Aortic smooth muscle cell (primary cell): ENCODE measurements around the gene PSMA3. TPM values are rescaled to one million over a fixed set of nuclear protein-coding genes. Genes with fewer than 3 reads are reported as not detected.

Source experiments
- total RNA-seq: library from RNA; depleted of rRNA; stranded (reverse); fragments of >200 nt; gene quantifications from 2 replicates; pipeline ENCODE4 v1.2.3, GENCODE V29; 2014

The PSMA3 gene
- total RNA-seq, result 71.7 and 79.8 TPM in 2 replicates

DNA sequence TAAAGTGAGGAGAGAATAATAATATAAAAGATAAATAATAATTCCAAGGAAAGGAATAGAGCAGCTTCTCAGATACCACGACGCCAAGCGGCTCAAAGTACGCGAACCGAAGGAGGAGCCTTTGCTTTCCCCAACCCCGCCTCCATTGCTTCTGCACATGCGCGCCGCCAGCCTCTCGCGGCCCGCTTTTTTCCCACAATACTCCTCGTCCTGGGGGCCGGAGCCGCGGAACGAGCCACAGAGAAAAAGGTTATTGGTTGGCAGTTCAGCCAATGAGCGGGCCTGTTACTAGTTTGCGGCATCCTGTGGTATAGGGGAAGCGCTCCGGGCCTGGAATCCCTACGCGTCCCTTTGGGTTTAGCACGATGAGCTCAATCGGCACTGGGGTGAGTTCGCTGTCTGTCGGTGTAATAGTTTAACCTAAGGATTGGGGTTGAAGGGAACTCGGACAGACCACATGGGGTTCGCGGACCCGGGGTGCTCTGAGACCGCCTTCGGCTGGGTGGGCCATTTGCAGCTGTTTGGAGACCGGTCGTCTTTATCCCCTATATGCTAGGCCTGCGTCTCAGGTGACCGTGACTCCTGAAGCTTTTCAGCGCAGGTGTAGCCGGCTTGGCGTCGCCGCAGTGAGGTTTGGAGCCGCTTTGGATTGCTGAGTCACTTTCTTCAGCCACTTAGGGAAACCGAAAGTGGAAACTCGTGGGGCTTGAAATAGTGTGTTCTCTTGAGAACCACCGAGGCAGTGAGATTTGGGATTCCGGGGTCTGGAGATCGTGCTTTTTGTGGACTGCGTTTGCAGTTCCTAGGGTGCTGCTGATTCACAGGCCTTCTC is at the start of gene PSMA3:
Gene PSMA3 (plus strand): TSS at position 288 of the 832 bp plus-strand sequence. CDS start 78 bp downstream, at position 366.

DNA sequence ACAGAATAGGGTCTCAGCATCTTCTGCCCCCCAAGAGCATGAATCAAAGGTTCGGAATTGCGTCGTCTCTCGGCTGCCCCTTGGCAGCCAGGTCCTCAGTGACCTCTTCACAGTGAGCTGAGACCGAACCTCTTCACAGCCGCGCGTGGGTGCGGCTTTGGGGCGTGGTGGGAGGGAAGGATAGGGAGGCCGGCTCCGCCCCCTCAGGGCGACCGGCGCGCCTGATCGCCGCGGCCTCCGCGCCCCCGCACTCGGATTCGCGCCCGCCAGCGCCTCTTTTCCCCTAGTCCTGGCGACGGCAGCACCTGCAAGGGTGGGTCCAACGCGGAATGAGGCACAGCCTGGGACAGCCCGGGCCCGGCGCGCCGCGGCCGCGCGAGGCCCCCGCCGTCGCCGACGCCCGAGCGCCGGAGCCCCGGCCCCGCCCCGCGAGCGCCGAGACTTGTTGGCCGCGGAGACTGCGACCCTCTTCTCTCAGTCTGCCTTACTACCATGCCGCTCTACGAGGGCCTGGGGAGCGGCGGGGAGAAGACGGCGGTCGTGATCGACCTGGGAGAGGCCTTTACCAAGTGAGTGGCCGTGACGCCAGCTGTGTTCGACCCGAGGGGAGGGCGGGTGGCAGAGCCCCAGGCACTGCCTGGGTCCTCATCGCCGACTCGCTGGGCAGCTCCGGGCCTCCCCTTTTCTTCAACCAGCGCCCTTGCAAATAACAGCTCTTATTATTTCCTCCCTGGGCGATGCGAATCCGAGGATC is 44.7 kb upstream of the PSMA3 start, which contains the start of gene ACTR10:
Gene ACTR10 (plus strand): TSS at position 424 of the 754 bp plus-strand sequence. CDS start 69 bp downstream, at position 493.

DNA sequence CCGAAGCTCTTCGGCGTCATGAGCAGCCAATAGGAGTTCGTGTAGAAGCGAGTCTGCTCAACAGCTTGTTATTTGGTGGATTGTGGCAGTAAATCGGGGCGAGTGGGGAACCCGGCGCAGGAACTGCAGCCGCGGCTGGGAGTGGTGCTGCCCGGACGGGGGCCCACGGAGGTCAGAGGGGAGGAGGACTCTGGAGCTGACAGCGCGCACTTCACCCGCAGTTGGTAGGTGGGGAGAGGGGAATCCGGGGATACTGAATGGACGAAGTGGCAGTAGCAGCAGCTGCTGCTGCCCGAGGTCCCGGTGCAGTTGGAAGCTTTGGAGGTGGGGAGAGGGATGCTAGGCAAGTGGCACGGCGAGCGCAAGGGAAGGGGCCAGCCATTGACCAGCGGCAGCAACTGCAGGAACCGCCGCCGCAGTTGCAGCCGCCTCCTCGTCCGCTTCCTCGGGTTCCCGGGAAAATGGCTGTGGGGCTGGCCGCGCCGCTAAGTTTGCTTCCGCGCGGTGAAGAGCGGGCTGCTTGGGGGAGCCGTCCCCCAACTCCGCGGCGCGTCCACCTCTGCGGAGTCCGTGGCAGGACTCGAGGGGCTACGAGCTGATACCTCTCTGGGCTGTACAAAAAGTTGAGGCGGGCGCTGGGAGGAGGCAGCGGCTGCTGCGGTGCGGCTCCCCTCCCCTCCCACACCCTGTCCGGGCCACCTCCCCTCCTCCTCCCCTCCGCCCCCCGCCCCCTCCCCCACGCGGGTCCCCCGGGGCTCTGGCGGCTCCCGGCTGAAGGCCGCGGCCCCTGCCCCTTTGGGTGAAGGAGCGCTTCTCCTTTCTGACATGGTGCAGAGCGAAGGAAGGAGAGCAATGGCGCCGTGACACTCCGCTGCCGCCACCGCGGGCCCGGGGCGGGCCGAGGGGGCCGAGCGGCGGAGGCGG is 54.1 kb downstream of the PSMA3 start, which contains the start of gene ARID4A:
Gene ARID4A (plus strand): TSS at position 79 of the 924 bp plus-strand sequence. CDS start 1,300 bp downstream, outside the sequence.

Other genes with a start within 250 kb of the PSMA3 start
- gene ARMH4, start 92.6 kb upstream of the PSMA3 start, total RNA-seq, result 3.8 and 6.4 TPM in 2 replicates
- gene ACTR10, start 44.7 kb upstream of the PSMA3 start, total RNA-seq, result 51.7 and 55.4 TPM in 2 replicates
- 9.2 and 11.2 TPM in 2 replicates for gene ARID4A, start 53.7 kb downstream of the PSMA3 start, total RNA-seq
- not detected in 2 replicates for gene TOMM20L, start 151.1 kb downstream of the PSMA3 start, total RNA-seq
- gene TIMM9, start 182.7 kb downstream of the PSMA3 start, total RNA-seq, result 12.3 and 19.8 TPM in 2 replicates
- 20.6 and 23.5 TPM in 2 replicates for gene KIAA0586, start 182.9 kb downstream of the PSMA3 start, total RNA-seq